Measurements from ENCODE around the gene GLB1L2.
"Not testable (repeated sequence)": the region's sequence is repeated elsewhere in the genome, so short reads cannot be mapped to it uniquely, and the experiment has no call there.

The GLB1L2 gene

GRCh38 chr11:134312807-134313206 lies 19.0 kb upstream of the GLB1L2 start:
- H3K27ac Mint-ChIP-seq = no peak overlapping the region
- peaks cover 12% of the 10 kb centered on the region for H3K9me3 Mint-ChIP-seq (ENCODE audit: low read depth)
- H3K36me3 Mint-ChIP-seq = peaks cover 8% of the 10 kb centered on the region
- H3K4me1 Mint-ChIP-seq (ENCODE audit: low read depth) = no peaks in the 10 kb centered on the region
- no peak overlapping the region for H3K4me3 Mint-ChIP-seq
- no peaks in the 10 kb centered on the region for H3K27me3 Mint-ChIP-seq

- Mint-ChIP-seq H3K36me3 (peaks cover 12% of the 10 kb centered on the region), H3K9me3 (ENCODE audit: low read depth) (peaks cover 15% of the 10 kb centered on the region), H3K27ac (no peak overlapping the region), H3K4me1 (ENCODE audit: low read depth) (no peaks in the 10 kb centered on the region), H3K27me3 (no peaks in the 10 kb centered on the region), H3K4me3 (no peak overlapping the region)
Observed at GRCh38 chr11:134313379-134313778, 18.4 kb upstream of the GLB1L2 start.

- no peaks in the 10 kb centered on the region for H3K27me3 Mint-ChIP-seq
- H3K27ac Mint-ChIP-seq = no peak overlapping the region
- H3K4me3 Mint-ChIP-seq = no peak overlapping the region
- H3K4me1 Mint-ChIP-seq (ENCODE audit: low read depth) = no peaks in the 10 kb centered on the region
- H3K36me3 Mint-ChIP-seq = peaks cover 12% of the 10 kb centered on the region
- peaks cover 15% of the 10 kb centered on the region for H3K9me3 Mint-ChIP-seq (ENCODE audit: low read depth)
Observed at GRCh38 chr11:134313821-134314607, 17.8 kb upstream of the GLB1L2 start.

- Mint-ChIP-seq H3K27me3 (no peaks in the 10 kb centered on the region), H3K4me1 (ENCODE audit: low read depth) (no peaks in the 10 kb centered on the region), H3K36me3 (peaks cover 23% of the 10 kb centered on the region), H3K27ac (no peak overlapping the region), H3K4me3 (no peak overlapping the region), H3K9me3 (ENCODE audit: low read depth) (peaks cover 28% of the 10 kb centered on the region)
Observed at GRCh38 chr11:134317103-134317502, 14.7 kb upstream of the GLB1L2 start.

- not testable (repeated sequence) for H3K27ac Mint-ChIP-seq; H3K27me3 Mint-ChIP-seq; H3K4me1 Mint-ChIP-seq (ENCODE audit: low read depth); H3K4me3 Mint-ChIP-seq
- peaks cover 23% of the 10 kb centered on the region for H3K36me3 Mint-ChIP-seq
- peaks cover 28% of the 10 kb centered on the region for H3K9me3 Mint-ChIP-seq (ENCODE audit: low read depth)
Observed at GRCh38 chr11:134321373-134321772, 10.4 kb upstream of the GLB1L2 start.

- no peaks in the 10 kb centered on the region for H3K4me1 Mint-ChIP-seq (ENCODE audit: low read depth)
- H3K4me3 Mint-ChIP-seq = no peak overlapping the region
- H3K9me3 Mint-ChIP-seq (ENCODE audit: low read depth) = peaks cover 19% of the 10 kb centered on the region
- no peaks in the 10 kb centered on the region for H3K27me3 Mint-ChIP-seq
- peaks cover 16% of the 10 kb centered on the region for H3K36me3 Mint-ChIP-seq
- H3K27ac Mint-ChIP-seq = no peak overlapping the region
Observed at GRCh38 chr11:134322553-134322952, 9.2 kb upstream of the GLB1L2 start.

GRCh38 chr11:134328433-134328832 lies 3.4 kb upstream of the GLB1L2 start:
- H3K36me3 Mint-ChIP-seq = no peaks in the 10 kb centered on the region
- H3K27me3 Mint-ChIP-seq = peaks cover 10% of the 10 kb centered on the region
- H3K4me3 Mint-ChIP-seq = no peak overlapping the region
- H3K4me1 Mint-ChIP-seq (ENCODE audit: low read depth) = peaks cover 16% of the 10 kb centered on the region
- H3K9me3 Mint-ChIP-seq (ENCODE audit: low read depth) = no peaks in the 10 kb centered on the region
- no peak overlapping the region for H3K27ac Mint-ChIP-seq

- Mint-ChIP-seq H3K27ac (no peak overlapping the region), H3K27me3 (peaks cover 10% of the 10 kb centered on the region), H3K4me1 (ENCODE audit: low read depth) (peaks cover 16% of the 10 kb centered on the region), H3K4me3 (peak overlapping the region; percentile 88), H3K36me3 (no peaks in the 10 kb centered on the region), H3K9me3 (ENCODE audit: low read depth) (no peaks in the 10 kb centered on the region)
Observed at GRCh38 chr11:134330611-134331353, 1.0 kb upstream of the GLB1L2 start.

- no peaks in the 10 kb centered on the region for H3K36me3 Mint-ChIP-seq
- H3K27me3 Mint-ChIP-seq = peaks cover 10% of the 10 kb centered on the region
Observed at GRCh38 chr11:134332189-134332631, 422 bp downstream of the GLB1L2 start.

GRCh38 chr11:134332782-134333181 lies 994 bp downstream of the GLB1L2 start:
- H3K36me3 Mint-ChIP-seq = no peaks in the 10 kb centered on the region
- no peak overlapping the region for H3K27ac Mint-ChIP-seq
- H3K4me3 Mint-ChIP-seq = peak overlapping the region; percentile 83
- H3K27me3 Mint-ChIP-seq = peaks cover 10% of the 10 kb centered on the region
- H3K4me1 Mint-ChIP-seq (ENCODE audit: low read depth) = peaks cover 16% of the 10 kb centered on the region
- H3K9me3 Mint-ChIP-seq (ENCODE audit: low read depth) = no peaks in the 10 kb centered on the region

More at GRCh38 chr11:134332189-134332631, 422 bp downstream of the GLB1L2 start:
- Mint-ChIP-seq H3K9me3 (ENCODE audit: low read depth) (no peaks in the 10 kb centered on the region), H3K4me3 (peak overlapping the region; percentile 83), H3K4me1 (ENCODE audit: low read depth) (peaks cover 16% of the 10 kb centered on the region), H3K27ac (no peak overlapping the region)

- no peak overlapping the region for H3K27ac Mint-ChIP-seq
- H3K9me3 Mint-ChIP-seq (ENCODE audit: low read depth) = no peaks in the 10 kb centered on the region
- peak overlapping the region; percentile 83 for H3K4me3 Mint-ChIP-seq
- peaks cover 16% of the 10 kb centered on the region for H3K4me1 Mint-ChIP-seq (ENCODE audit: low read depth)
- peaks cover 10% of the 10 kb centered on the region for H3K27me3 Mint-ChIP-seq
- H3K36me3 Mint-ChIP-seq = no peaks in the 10 kb centered on the region
Observed at GRCh38 chr11:134333312-134333711, 1.5 kb downstream of the GLB1L2 start.

- no peaks in the 10 kb centered on the region for H3K9me3 Mint-ChIP-seq (ENCODE audit: low read depth)
- no peaks in the 10 kb centered on the region for H3K36me3 Mint-ChIP-seq
- H3K4me1 Mint-ChIP-seq (ENCODE audit: low read depth) = peaks cover 16% of the 10 kb centered on the region
- peaks cover 10% of the 10 kb centered on the region for H3K27me3 Mint-ChIP-seq
- no peak overlapping the region for H3K27ac Mint-ChIP-seq
- peak overlapping the region; percentile 83 for H3K4me3 Mint-ChIP-seq
Observed at GRCh38 chr11:134333946-134334345, 2.2 kb downstream of the GLB1L2 start.

- H3K27me3 Mint-ChIP-seq = peaks cover 6% of the 10 kb centered on the region
- no peak overlapping the region for H3K27ac Mint-ChIP-seq
- H3K9me3 Mint-ChIP-seq (ENCODE audit: low read depth) = no peaks in the 10 kb centered on the region
Observed at GRCh38 chr11:134334796-134335571, 3.2 kb downstream of the GLB1L2 start.

GRCh38 chr11:134337051-134337450 lies 5.3 kb downstream of the GLB1L2 start:
- Mint-ChIP-seq H3K27me3 (peaks cover 2% of the 10 kb centered on the region), H3K4me3 (no peak overlapping the region), H3K27ac (no peak overlapping the region), H3K36me3 (no peaks in the 10 kb centered on the region), H3K4me1 (ENCODE audit: low read depth) (peaks cover 6% of the 10 kb centered on the region), H3K9me3 (ENCODE audit: low read depth) (no peaks in the 10 kb centered on the region)

More at GRCh38 chr11:134334796-134335571, 3.2 kb downstream of the GLB1L2 start:
- H3K36me3 Mint-ChIP-seq = no peaks in the 10 kb centered on the region
- no peak overlapping the region for H3K4me3 Mint-ChIP-seq
- peaks cover 14% of the 10 kb centered on the region for H3K4me1 Mint-ChIP-seq (ENCODE audit: low read depth)

GRCh38 chr11:134338068-134338467 lies 6.3 kb downstream of the GLB1L2 start:
- H3K36me3 Mint-ChIP-seq = no peaks in the 10 kb centered on the region

More at GRCh38 chr11:134338068-134338467, 6.3 kb downstream of the GLB1L2 start:
- Mint-ChIP-seq H3K27me3 (no peaks in the 10 kb centered on the region), H3K4me1 (ENCODE audit: low read depth) (no peaks in the 10 kb centered on the region), H3K27ac (no peak overlapping the region), H3K4me3 (no peak overlapping the region), H3K9me3 (ENCODE audit: low read depth) (no peaks in the 10 kb centered on the region)

Measured in activated naive CD8-positive, alpha-beta T cell (primary cell).